DOHH2 (cell line): Measurements from ENCODE around the gene GSK3B.

ENCODE experiments used
- CTCF ChIP-seq: fragments of 200-600 bp; sonication (generic); IDR thresholded peaks from one replicate; pipeline ENCODE4 v1.5.1; 2014; ENCODE audit warnings: antibody characterized with exemption, mild to moderate bottlenecking, low read depth, low read length; ENCODE audit not compliant: poor library complexity, severe bottlenecking
- EZH2phosphoT487 ChIP-seq: fragments of 200-600 bp; sonication (generic); IDR thresholded peaks from 2 replicates; pipeline ENCODE4 v1.6.1; 2017; ENCODE audit warnings: borderline replicate concordance, mild to moderate bottlenecking, antibody characterized with exemption, low read length, moderate library complexity, mixed read lengths

- TF ChIP-seq CTCF: no peak
- no peak for TF ChIP-seq EZH2phosphoT487
These were observed 259.4 kb downstream of the GSK3B start for GRCh38 chr3:119834754-119835370.
